HG03457 (cell line): Measurements from ENCODE around the gene COASY.
A peak's percentile ranks its signal among the peaks of the same experiment; 100 is the strongest.
"Not testable (repeated sequence)": the region's sequence is repeated elsewhere in the genome, so short reads cannot be mapped to it uniquely, and the experiment has no call there.

Source experiments
- ATAC-seq: cut with Tn5 transposase; IDR thresholded peaks from one replicate; pipeline ENCODE4 v1.9.1; 2021; ENCODE audit warnings: moderate number of reproducible peaks; ENCODE audit not compliant: unreplicated experiment

The COASY gene

GRCh38 chr17:42531455-42532354, 30.2 kb upstream of the COASY start:
- no peak for ATAC-seq

- no peak for ATAC-seq
Observed at GRCh38 chr17:42535155-42536047, 26.5 kb upstream of the COASY start.

- peak; percentile 64 for ATAC-seq
Observed at GRCh38 chr17:42536048-42536371, 25.9 kb upstream of the COASY start, which contains the start of gene NAGLU. NAGLU (plus strand) TSS chr17:42536241; CDS start chr17:42536273, 32 bp downstream.

GRCh38 chr17:42536372-42537155, 25.4 kb upstream of the COASY start:
- ATAC-seq: peak; percentile 39

GRCh38 chr17:42537156-42537805, 24.7 kb upstream of the COASY start:
- no peak for ATAC-seq

GRCh38 chr17:42537826-42538451, 24.0 kb upstream of the COASY start:
- no peak for ATAC-seq

GRCh38 chr17:42538482-42538881, 23.5 kb upstream of the COASY start:
- ATAC-seq: no peak

GRCh38 chr17:42540558-42540957, 21.4 kb upstream of the COASY start:
- not testable (repeated sequence) for ATAC-seq

- no peak for ATAC-seq
Observed at GRCh38 chr17:42541041-42541833, 20.7 kb upstream of the COASY start.

GRCh38 chr17:42543190-42544079, 18.5 kb upstream of the COASY start:
- no peak for ATAC-seq

- ATAC-seq: no peak
Observed at GRCh38 chr17:42544874-42545283, 17.1 kb upstream of the COASY start.

GRCh38 chr17:42545755-42546505, 16.0 kb upstream of the COASY start:
- ATAC-seq: not testable (repeated sequence)

GRCh38 chr17:42547001-42547461, 14.9 kb upstream of the COASY start:
- ATAC-seq: no peak

GRCh38 chr17:42547698-42548069, 14.3 kb upstream of the COASY start:
- no peak for ATAC-seq

GRCh38 chr17:42548070-42548837, 13.7 kb upstream of the COASY start:
- ATAC-seq: no peak

- ATAC-seq: no peak
Observed at GRCh38 chr17:42548993-42549755, 12.8 kb upstream of the COASY start.
